MCF 10A (cell line): ENCODE results near the gene TMEM150C. TPM values are rescaled to one million over a fixed set of nuclear protein-coding genes. Genes with fewer than 3 reads are reported as not detected.

Experiments used
- BruUV-seq: library from RNA; stranded (reverse); fragments of 400-500 nt; replicated peaks from 2 replicates; lab custom pipeline; 2021; lab: Mats Ljungman, UMichigan
- CTCF ChIA-PET: fragments of 300-600 bp; sonication (Branson Sonifier 250); formaldehyde crosslinking; extraction: SDS; loops from one replicate; lab custom pipeline; 2021; ENCODE audit warnings: antibody characterized with exemption, inconsistent platforms; lab: Yijun Ruan, JAX
- POLR2A ChIA-PET: fragments of 300-600, 350-650 bp; sonication (Branson Sonifier 250); formaldehyde crosslinking; extraction: SDS; loops from one replicate; lab custom pipeline; 2020; ENCODE audit warnings: antibody characterized with exemption, inconsistent platforms; lab: Yijun Ruan, JAX
- DNase-seq: peaks from one replicate; pipeline ENCODE4 v3.0.0-alpha.2; 2018; ENCODE audit not compliant: unreplicated experiment
- H3K27ac Mint-ChIP-seq: one replicate; pipeline ENCODE4 v1.8.0; 2022; ENCODE audit warnings: mild to moderate bottlenecking, low read depth, mixed read lengths; ENCODE audit not compliant: unreplicated experiment
- H3K27me3 Mint-ChIP-seq: one replicate; pipeline ENCODE4 v1.8.0; 2022; ENCODE audit warnings: mixed read lengths; ENCODE audit not compliant: insufficient read depth, unreplicated experiment
- H3K36me3 Mint-ChIP-seq: one replicate; pipeline ENCODE4 v1.8.0; 2022; ENCODE audit warnings: mild to moderate bottlenecking, moderate library complexity, mixed read lengths; ENCODE audit not compliant: insufficient read depth, unreplicated experiment
- H3K4me1 Mint-ChIP-seq: one replicate; pipeline ENCODE4 v1.8.0; 2022; ENCODE audit warnings: mixed read lengths; ENCODE audit not compliant: insufficient read depth, unreplicated experiment
- H3K4me3 Mint-ChIP-seq: one replicate; pipeline ENCODE4 v1.8.0; 2022; ENCODE audit warnings: mild to moderate bottlenecking, moderate library complexity, mixed read lengths; ENCODE audit not compliant: unreplicated experiment
- H3K9me3 Mint-ChIP-seq: one replicate; pipeline ENCODE4 v1.8.0; 2022; ENCODE audit warnings: mixed read lengths; ENCODE audit not compliant: unreplicated experiment
- CTCF ChIP-seq: fragments of 200-600 bp; IDR thresholded peaks from one replicate; pipeline ENCODE4 v1.8.0; 2022; ENCODE audit warnings: antibody characterized with exemption, mild to moderate bottlenecking; ENCODE audit not compliant: unreplicated experiment
- intact Hi-C: fragments of 100-400 bp; cut with micrococcal nuclease; formaldehyde crosslinking; loops from 2 replicates; pipeline ENCODE4 v1.14.1; 2022
- total RNA-seq: library from RNA; stranded (reverse); gene quantifications from 2 replicates; pipeline ENCODE4 v1.2.3, GENCODE V29; 2022

Gene TMEM150C
- total RNA-seq, 1 experiment from 2014 or later: not detected

- intact Hi-C loops: no loop called here
- H3K9me3 Mint-ChIP-seq: peaks cover 6% of the 10 kb centered on the region
- no peaks in the 10 kb centered on the region for H3K36me3 Mint-ChIP-seq
- H3K27me3 Mint-ChIP-seq: peaks cover 16% of the 10 kb centered on the region
- H3K4me1 Mint-ChIP-seq: no peaks in the 10 kb centered on the region
- DNase-seq: no peak
- ChIA-PET POLR2A (no interaction called here), CTCF (no interaction called here)
- no peak for TF ChIP-seq CTCF
- no TSS peak for BruUV-seq
- H3K4me3 Mint-ChIP-seq: no peak overlapping the region
- no peak overlapping the region for H3K27ac Mint-ChIP-seq
Observed at GRCh38 chr4:82569727-82570126, 7.9 kb upstream of the TMEM150C start.

GRCh38 chr4:82569076-82569475 is 7.3 kb upstream of the TMEM150C start:
- no peak for DNase-seq
- no peak overlapping the region for H3K27ac Mint-ChIP-seq
- ChIA-PET CTCF (interaction anchor here (0.5 kb wide), 1 partner anchor 1171 kb away, joined by 5 read pairs; no protein-coding TSS in a partner anchor), POLR2A (no interaction called here)
- H3K4me3 Mint-ChIP-seq: no peak overlapping the region
- intact Hi-C loops: no loop called here
- H3K36me3 Mint-ChIP-seq: no peaks in the 10 kb centered on the region
- no TSS peak for BruUV-seq
- H3K27me3 Mint-ChIP-seq: peaks cover 16% of the 10 kb centered on the region
- no peak for TF ChIP-seq CTCF
- H3K9me3 Mint-ChIP-seq: no peaks in the 10 kb centered on the region
- no peaks in the 10 kb centered on the region for H3K4me1 Mint-ChIP-seq

- peaks cover 31% of the 10 kb centered on the region for H3K27me3 Mint-ChIP-seq
- H3K4me1 Mint-ChIP-seq: no peaks in the 10 kb centered on the region
- no peak overlapping the region for H3K27ac Mint-ChIP-seq
- DNase-seq: no peak
- H3K9me3 Mint-ChIP-seq: no peaks in the 10 kb centered on the region
- no peak overlapping the region for H3K4me3 Mint-ChIP-seq
- no peak for TF ChIP-seq CTCF
- no peaks in the 10 kb centered on the region for H3K36me3 Mint-ChIP-seq
- BruUV-seq: no TSS peak
- intact Hi-C loops: no loop called here
- ChIA-PET CTCF (no interaction called here), POLR2A (no interaction called here)
Observed at GRCh38 chr4:82567444-82567843, 5.7 kb upstream of the TMEM150C start.

- Mint-ChIP-seq H3K27ac (no peak overlapping the region), H3K4me1 (no peaks in the 10 kb centered on the region), H3K27me3 (peaks cover 38% of the 10 kb centered on the region), H3K36me3 (no peaks in the 10 kb centered on the region), H3K4me3 (peak overlapping the region; percentile 52), H3K9me3 (no peaks in the 10 kb centered on the region)
- intact Hi-C loops: no loop called here
- CTCF ChIA-PET: interaction anchor here (0.6 kb wide), 1 partner anchor 18 kb away, joined by 4 read pairs; no protein-coding TSS in a partner anchor
- TF ChIP-seq CTCF: no peak
- BruUV-seq: no TSS peak
- POLR2A ChIA-PET: interaction anchor here (0.7 kb wide), 1 partner anchor 30 kb away, joined by 3 read pairs; no protein-coding TSS in a partner anchor
- no peak for DNase-seq
Observed at GRCh38 chr4:82562564-82562854, 721 bp upstream of the TMEM150C start.
